ENCODE results near the gene THAP3.

DNA sequence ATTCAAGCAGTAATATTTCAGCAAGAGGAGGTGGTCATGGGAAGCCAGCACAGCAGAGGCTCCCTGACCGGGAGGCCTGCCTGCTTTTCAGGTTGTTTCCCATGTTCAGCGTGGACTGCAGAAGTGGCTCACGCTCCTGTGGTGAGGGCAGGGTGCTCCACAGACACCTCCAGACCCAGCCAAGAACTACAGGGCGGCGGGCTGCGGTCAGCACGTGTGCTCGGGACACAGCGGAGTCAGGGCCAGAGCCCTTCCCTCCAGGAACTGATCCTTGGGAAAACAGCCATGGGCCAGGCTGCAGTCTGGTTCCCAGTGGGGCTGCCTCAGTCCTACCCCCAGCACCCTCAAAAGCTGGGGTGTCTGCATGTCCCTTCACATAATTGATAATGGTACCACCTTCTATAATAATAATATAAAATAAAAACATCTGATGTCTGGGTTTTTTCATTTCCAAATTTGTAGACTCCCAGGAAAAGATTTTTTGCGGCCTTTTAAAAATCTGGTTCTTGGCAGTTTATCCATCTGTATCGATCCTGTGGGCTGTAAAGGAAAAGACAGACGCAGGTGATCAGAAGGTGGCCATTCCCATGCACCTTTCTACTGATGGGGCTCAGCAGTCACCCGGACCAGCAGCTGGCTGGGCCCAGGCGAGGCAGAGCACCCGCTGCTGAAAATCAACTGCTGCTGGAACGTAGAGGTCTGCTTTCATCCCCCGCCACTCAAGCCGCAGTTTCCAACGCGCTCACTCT lies 10.7 kb downstream of the THAP3 start:
- TF ChIP-seq POLR2A (IDR thresholded peaks at IDR 0.05; ENCODE audit: low read depth, low read length): no peak
- TF ChIP-seq TAF1 (IDR thresholded peaks at IDR 0.05; ENCODE audit: borderline replicate concordance, low read depth, low read length): no peak
- TF ChIP-seq POLR2AphosphoS5 (IDR thresholded peaks at IDR 0.05; ENCODE audit: low read depth, low read length): no peak

Measured in GM12892 (cell line).